OCI-LY3 (cell line): ENCODE measurements around the gene SEC14L1.

Experiments used
- H2AFZ ChIP-seq: fragments of 200-600, 300-600 bp; shearing (Covaris generic); 2 replicates; pipeline ENCODE4 v1.6.0; 2014; ENCODE audit warnings: antibody characterized with exemption, low read depth, low read length
- H3K27ac ChIP-seq: fragments of 200-600, 300-600 bp; sonication (generic); 2 replicates; pipeline ENCODE4 v1.5.1; 2014; ENCODE audit warnings: mild to moderate bottlenecking, low read length, moderate library complexity, mixed read lengths
- H3K27me3 ChIP-seq: fragments of 200-600, 300-600 bp; sonication (generic); 2 replicates; pipeline ENCODE4 v1.6.1; 2014; ENCODE audit warnings: low read depth, low read length, mixed read lengths
- H3K36me3 ChIP-seq: fragments of 200-600, 300-600 bp; sonication (generic); replicated peaks from 2 replicates; pipeline ENCODE3; 2014; ENCODE audit warnings: low read depth, low read length, mixed read lengths
- H3K4me1 ChIP-seq: fragments of 300-600, 200-600 bp; sonication (generic); 2 replicates; pipeline ENCODE4 v1.6.1; 2014; ENCODE audit warnings: low read length, mixed read lengths
- H3K4me2 ChIP-seq: fragments of 200-600, 300-600 bp; sonication (generic); 2 replicates; pipeline ENCODE4 v1.6.1; 2014; ENCODE audit warnings: low read length, mixed read lengths
- H3K4me3 ChIP-seq: fragments of 300-600, 200-600 bp; sonication (generic); 2 replicates; pipeline ENCODE4 v1.5.1; 2014; ENCODE audit warnings: antibody characterized with exemption, mild to moderate bottlenecking, low read length, moderate library complexity
- H3K79me2 ChIP-seq: fragments of 300-600, 200-600 bp; shearing (Covaris generic); 2 replicates; pipeline ENCODE4 v1.6.1; 2014; ENCODE audit warnings: mild to moderate bottlenecking, low read length, mixed read lengths
- H3K9ac ChIP-seq: fragments of 300-600, 200-600 bp; shearing (Covaris generic); 2 replicates; pipeline ENCODE4 v1.6.0; 2014; ENCODE audit warnings: mild to moderate bottlenecking, low read length, moderate library complexity
- H3K9me3 ChIP-seq: fragments of 200-600, 300-600 bp; shearing (Covaris generic); 2 replicates; pipeline ENCODE4 v1.6.1; 2014; ENCODE audit warnings: low read length, mixed read lengths; ENCODE audit not compliant: insufficient read depth
- H4K20me1 ChIP-seq: fragments of 200-600, 300-600 bp; sonication (generic); 2 replicates; pipeline ENCODE4 v1.6.1; 2016; ENCODE audit warnings: low read length, mixed read lengths; ENCODE audit not compliant: insufficient read depth
- CTCF ChIP-seq: fragments of 200-600, 300-600 bp; sonication (generic); IDR thresholded peaks from 2 replicates; pipeline ENCODE4 v1.5.1; 2014; ENCODE audit warnings: antibody characterized with exemption, low read length, low read depth
- EZH2phosphoT487 ChIP-seq: fragments of 200-600 bp; shearing (Covaris generic); IDR thresholded peaks from 2 replicates; pipeline ENCODE4 v1.6.1; 2018; ENCODE audit warnings: antibody characterized with exemption, mixed run types, low read depth

SEC14L1 gene

GRCh38 chr17:77191244-77191643 is 50.5 kb downstream of the SEC14L1 start:
- no peak overlapping the region for H3K4me3 ChIP-seq
- no peak overlapping the region for H3K4me2 ChIP-seq
- no peak overlapping the region for H3K27ac ChIP-seq
- TF ChIP-seq EZH2phosphoT487 = no peak
- no peak for TF ChIP-seq CTCF
- no peaks in the 10 kb centered on the region for H3K9me3 ChIP-seq
- peaks cover 22% of the 10 kb centered on the region for H3K79me2 ChIP-seq
- H3K9ac ChIP-seq = no peak overlapping the region
- no peaks in the 10 kb centered on the region for H3K27me3 ChIP-seq
- H4K20me1 ChIP-seq = no peaks in the 10 kb centered on the region; the same call in 1 of the 2 replicates
- peaks cover 26% of the 10 kb centered on the region for H3K36me3 ChIP-seq
- no peak overlapping the region for H2AFZ ChIP-seq
- H3K4me1 ChIP-seq = peaks cover 39% of the 10 kb centered on the region

DNA sequence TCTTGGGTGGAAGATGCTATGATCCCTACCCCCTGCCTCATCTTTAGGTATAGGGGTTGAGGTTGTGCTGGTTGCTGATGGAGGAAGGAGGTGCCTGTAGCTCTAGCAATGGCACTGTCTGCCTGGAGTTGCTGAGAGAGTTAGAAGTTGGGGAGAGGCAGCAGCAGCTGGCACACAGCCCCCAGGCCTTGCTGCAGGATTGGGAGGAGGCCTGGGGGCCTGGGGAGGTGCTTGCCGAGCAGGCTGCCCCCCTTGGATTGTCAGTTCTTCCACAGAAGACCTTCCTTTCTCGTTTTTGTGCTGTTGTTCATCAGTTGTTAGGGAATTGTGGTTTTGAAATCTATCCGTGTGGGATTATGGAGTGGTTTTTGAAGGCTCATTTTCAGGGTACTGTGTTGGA is 52.9 kb downstream of the SEC14L1 start:
- H3K36me3 ChIP-seq = peaks cover 45% of the 10 kb centered on the region
- H3K27ac ChIP-seq = no peak overlapping the region
- H3K9ac ChIP-seq = no peak overlapping the region
- H3K27me3 ChIP-seq = no peaks in the 10 kb centered on the region
- H2AFZ ChIP-seq = no peak overlapping the region
- no peak overlapping the region for H3K4me2 ChIP-seq
- H3K4me1 ChIP-seq = peaks cover 22% of the 10 kb centered on the region
- H3K79me2 ChIP-seq = peaks cover 1% of the 10 kb centered on the region; the same call in 1 of the 2 replicates
- TF ChIP-seq CTCF = no peak
- H3K9me3 ChIP-seq = no peaks in the 10 kb centered on the region
- H4K20me1 ChIP-seq = no peaks in the 10 kb centered on the region
- no peak overlapping the region for H3K4me3 ChIP-seq

DNA sequence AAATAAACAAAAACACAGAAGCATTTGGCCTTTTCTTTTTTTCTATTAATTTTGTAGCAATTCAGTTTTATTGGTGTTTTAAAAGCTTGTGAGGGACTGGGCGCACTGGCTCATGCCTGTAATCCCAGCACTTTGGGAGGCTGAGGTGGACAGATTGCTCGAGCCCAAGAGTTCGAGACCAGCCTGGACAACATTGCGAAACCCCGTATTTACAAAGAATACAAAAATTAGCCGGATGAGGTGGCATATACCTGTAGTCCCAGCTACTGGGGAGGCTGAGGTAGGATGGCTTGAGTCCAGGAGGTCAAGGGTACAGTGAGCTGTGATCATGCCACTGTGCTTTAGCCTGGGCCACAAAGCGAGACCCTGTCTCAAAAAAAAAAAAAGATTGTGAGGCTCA is 53.4 kb downstream of the SEC14L1 start:
- Histone ChIP-seq H3K79me2 (no peaks in the 10 kb centered on the region), H2AFZ (no peak overlapping the region), H3K9ac (no peak overlapping the region), H4K20me1 (no peaks in the 10 kb centered on the region), H3K4me1 (peaks cover 17% of the 10 kb centered on the region), H3K36me3 (peaks cover 46% of the 10 kb centered on the region), H3K9me3 (no peaks in the 10 kb centered on the region), H3K4me3 (no peak overlapping the region), H3K27me3 (no peaks in the 10 kb centered on the region), H3K4me2 (no peak overlapping the region), H3K27ac (no peak overlapping the region)
- TF ChIP-seq CTCF = no peak
- no peak for TF ChIP-seq EZH2phosphoT487

DNA sequence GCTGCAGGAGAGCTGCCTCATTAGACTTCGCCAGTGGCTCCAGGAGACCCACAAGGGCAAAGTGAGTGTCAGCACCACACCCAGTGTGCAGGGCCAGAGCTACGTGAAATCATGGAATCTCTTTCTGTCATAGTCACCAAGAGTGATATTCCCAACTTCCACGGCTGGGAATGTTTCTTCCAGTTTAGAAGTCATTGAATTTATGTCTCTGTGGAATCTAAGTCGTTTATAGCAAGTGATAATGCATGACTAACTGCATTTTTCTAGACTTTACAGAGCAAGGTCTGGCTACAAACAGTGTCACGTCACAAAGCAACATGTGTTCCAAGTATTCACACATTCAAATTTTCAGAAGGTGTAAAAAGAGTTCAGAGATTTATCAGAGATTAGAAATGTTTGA is 55.5 kb downstream of the SEC14L1 start:
- TF ChIP-seq CTCF (no peak), EZH2phosphoT487 (no peak)
- no peak overlapping the region for H3K27ac ChIP-seq
- H3K4me3 ChIP-seq = no peak overlapping the region
- H3K4me2 ChIP-seq = no peak overlapping the region
- H3K9ac ChIP-seq = no peak overlapping the region
- H3K27me3 ChIP-seq = no peaks in the 10 kb centered on the region
- no peaks in the 10 kb centered on the region for H3K9me3 ChIP-seq
- no peak overlapping the region for H2AFZ ChIP-seq
- H3K36me3 ChIP-seq = peaks cover 56% of the 10 kb centered on the region
- no peaks in the 10 kb centered on the region for H3K4me1 ChIP-seq
- no peaks in the 10 kb centered on the region for H4K20me1 ChIP-seq
- H3K79me2 ChIP-seq = no peaks in the 10 kb centered on the region
